Smooth muscle cell (in vitro differentiated cells): Measurements from ENCODE around the gene BRMS1. TPM values are rescaled to one million over a fixed set of nuclear protein-coding genes. Genes with fewer than 3 reads are reported as not detected.

Experiments
- DNase-seq: peaks from one replicate; lab custom pipeline; 2025; ENCODE audit not compliant: unreplicated experiment; lab: John Stamatoyannopoulos, UW
- H2AFZ ChIP-seq: fragments of 200-600 bp; sonication (generic); 2 replicates; pipeline ENCODE4 v1.6.0; 2016; ENCODE audit warnings: antibody characterized with exemption, low read depth, mild to moderate bottlenecking
- H3F3A ChIP-seq: fragments of 200-600 bp; sonication (generic); 2 replicates; pipeline ENCODE4 v1.6.0; 2017; ENCODE audit warnings: antibody characterized with exemption, low read depth
- H3K27ac ChIP-seq: fragments of 200-600 bp; sonication (generic); 2 replicates; pipeline ENCODE4 v1.5.1; 2016; ENCODE audit warnings: low read depth, mild to moderate bottlenecking
- H3K27me3 ChIP-seq: fragments of 200-600 bp; sonication (generic); 2 replicates; pipeline ENCODE4 v1.6.1; 2016; ENCODE audit warnings: low read depth, mild to moderate bottlenecking
- H3K36me3 ChIP-seq: fragments of 200-600 bp; sonication (generic); 2 replicates; pipeline ENCODE4 v1.5.1; 2016; ENCODE audit warnings: low read depth
- H3K4me1 ChIP-seq: fragments of 200-600 bp; sonication (generic); 2 replicates; pipeline ENCODE4 v1.5.1; 2016; ENCODE audit warnings: low read depth
- H3K4me2 ChIP-seq: fragments of 200-600 bp; sonication (generic); 2 replicates; pipeline ENCODE4 v1.6.0; 2016; ENCODE audit warnings: mild to moderate bottlenecking
- H3K4me3 ChIP-seq: fragments of 200-600 bp; sonication (generic); 2 replicates; pipeline ENCODE4 v1.5.1; 2016; ENCODE audit warnings: mild to moderate bottlenecking
- H3K79me2 ChIP-seq: fragments of 200-600 bp; sonication (generic); 2 replicates; pipeline ENCODE4 v1.6.0; 2016; ENCODE audit warnings: low read depth, mild to moderate bottlenecking
- H3K9ac ChIP-seq: fragments of 200-600 bp; sonication (generic); 2 replicates; pipeline ENCODE4 v1.6.0; 2016; ENCODE audit warnings: low read depth
- H3K9me3 ChIP-seq: fragments of 200-600 bp; sonication (generic); replicated peaks from 2 replicates; pipeline ENCODE4 v1.5.1; 2016; ENCODE audit warnings: low read depth
- H4K20me1 ChIP-seq: fragments of 200-600 bp; sonication (generic); 2 replicates; pipeline ENCODE4 v1.6.0; 2016; ENCODE audit warnings: low read depth
- WGBS: methylation state at CpG from one replicate; pipeline ENCODE4 v1.1.7; 2016; ENCODE audit warnings: low lambda C conversion rate; 5-methylcytosine and 5-hydroxymethylcytosine counted together
- polyA plus RNA-seq: library from polyadenylated mRNA; unstranded; fragments of >200 nt; fragmentation: Nextera tagmentation; extraction: Ambion mirVana; gene quantifications from 2 replicates; pipeline ENCODE4 v1.2.1, GENCODE V29; 2016
- total RNA-seq: library from RNA; depleted of rRNA; stranded (reverse); fragments of >200 nt; gene quantifications from 2 replicates; pipeline ENCODE4 v1.2.3, GENCODE V29; 2014
- TF ChIP-seq, protein P1 (sequence below): fragments of 200-600 bp; sonication (generic); IDR thresholded peaks from 2 replicates; pipeline ENCODE4 v1.5.1; 2017; ENCODE audit warnings: borderline replicate concordance, mild to moderate bottlenecking, antibody characterized with exemption; ENCODE audit not compliant: insufficient read depth, poor library complexity, severe bottlenecking

Gene BRMS1
- total and polyA plus RNA-seq, 2 experiments from 2014 or later, result 23.8 to 44.2 TPM

DNA sequence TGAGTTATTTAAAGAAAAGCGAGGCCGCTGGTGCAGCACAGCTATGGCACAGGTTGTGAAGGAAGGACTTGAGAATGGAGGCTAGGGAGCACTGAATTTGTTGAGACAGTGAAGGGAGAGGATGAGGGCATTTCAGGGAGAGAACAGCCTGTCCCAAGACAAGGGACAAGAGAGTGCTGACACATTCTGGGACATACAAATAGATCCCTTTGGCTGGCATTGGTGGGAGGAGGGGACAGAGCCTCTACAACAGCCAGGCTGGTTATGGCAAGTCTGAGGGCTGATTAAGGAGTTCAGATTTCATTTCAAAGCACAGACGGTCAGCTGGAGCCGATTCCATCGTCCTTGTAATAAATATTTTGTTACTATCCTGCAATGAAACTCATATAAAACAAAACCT lies 28.4 kb upstream of the BRMS1 start:
- H2AFZ ChIP-seq, result no peak overlapping the region
- H3K9me3 ChIP-seq, result no peaks in the 10 kb centered on the region
- no peaks in the 10 kb centered on the region for H3K36me3 ChIP-seq
- H3F3A ChIP-seq, result peaks cover 4% of the 10 kb centered on the region
- DNase-seq, result no peak
- H3K27me3 ChIP-seq, result no peaks in the 10 kb centered on the region
- no peak overlapping the region for H3K9ac ChIP-seq
- H3K4me3 ChIP-seq, result no peak overlapping the region
- H3K4me1 ChIP-seq, result peaks cover 6% of the 10 kb centered on the region
- no peak overlapping the region for H3K4me2 ChIP-seq
- peaks cover 12% of the 10 kb centered on the region for H4K20me1 ChIP-seq
- TF ChIP-seq, protein P1, sequence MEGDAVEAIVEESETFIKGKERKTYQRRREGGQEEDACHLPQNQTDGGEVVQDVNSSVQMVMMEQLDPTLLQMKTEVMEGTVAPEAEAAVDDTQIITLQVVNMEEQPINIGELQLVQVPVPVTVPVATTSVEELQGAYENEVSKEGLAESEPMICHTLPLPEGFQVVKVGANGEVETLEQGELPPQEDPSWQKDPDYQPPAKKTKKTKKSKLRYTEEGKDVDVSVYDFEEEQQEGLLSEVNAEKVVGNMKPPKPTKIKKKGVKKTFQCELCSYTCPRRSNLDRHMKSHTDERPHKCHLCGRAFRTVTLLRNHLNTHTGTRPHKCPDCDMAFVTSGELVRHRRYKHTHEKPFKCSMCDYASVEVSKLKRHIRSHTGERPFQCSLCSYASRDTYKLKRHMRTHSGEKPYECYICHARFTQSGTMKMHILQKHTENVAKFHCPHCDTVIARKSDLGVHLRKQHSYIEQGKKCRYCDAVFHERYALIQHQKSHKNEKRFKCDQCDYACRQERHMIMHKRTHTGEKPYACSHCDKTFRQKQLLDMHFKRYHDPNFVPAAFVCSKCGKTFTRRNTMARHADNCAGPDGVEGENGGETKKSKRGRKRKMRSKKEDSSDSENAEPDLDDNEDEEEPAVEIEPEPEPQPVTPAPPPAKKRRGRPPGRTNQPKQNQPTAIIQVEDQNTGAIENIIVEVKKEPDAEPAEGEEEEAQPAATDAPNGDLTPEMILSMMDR, result no peak
- 76% methylated on average over 5 of the region's 5 CpGs for WGBS
- no peaks in the 10 kb centered on the region for H3K79me2 ChIP-seq
- H3K27ac ChIP-seq, result no peak overlapping the region

DNA sequence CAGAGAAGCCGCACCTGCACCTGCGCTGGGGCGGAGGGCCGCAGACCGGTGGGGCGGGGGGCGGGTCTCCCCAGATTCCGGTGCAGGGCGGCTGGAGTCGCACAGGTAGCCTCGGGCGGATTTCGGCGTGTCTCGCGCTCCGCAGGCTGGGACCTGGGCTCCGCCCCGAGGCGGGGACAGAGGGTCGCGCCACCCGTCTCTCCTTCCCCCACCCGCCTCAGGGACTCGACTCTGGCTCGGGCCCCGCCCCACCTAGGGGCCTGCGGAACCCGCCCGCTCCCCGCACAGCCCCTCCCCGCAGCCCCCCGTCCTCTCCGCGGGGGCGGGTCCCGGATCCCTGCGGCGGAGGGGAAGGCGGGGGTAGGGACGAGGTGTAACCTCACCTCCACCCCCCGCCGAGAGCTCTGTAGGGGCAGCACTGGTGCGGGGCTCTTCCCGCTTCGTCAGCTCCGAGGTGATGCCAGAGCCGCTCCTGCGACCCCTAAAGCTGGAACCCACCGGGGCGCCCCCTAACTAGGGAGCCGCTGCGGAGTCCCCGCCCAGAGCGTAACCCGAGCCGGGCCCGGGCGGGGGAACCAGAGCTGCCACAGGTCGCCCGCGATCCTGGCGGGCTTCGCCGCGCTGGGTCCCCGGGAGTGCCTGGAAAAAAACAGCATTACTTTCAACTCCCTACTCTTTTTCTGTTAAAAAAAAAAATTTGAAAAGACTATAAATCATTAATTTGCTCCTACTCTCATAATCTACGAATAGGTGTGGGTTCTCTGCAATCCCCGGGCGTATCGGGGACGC lies 26.9 kb upstream of the BRMS1 start, which contains the start of gene SLC29A2:
SLC29A2 (minus strand) TSS at position 134 of the 789 bp plus-strand sequence. CDS start 169 bp downstream, outside the sequence.
- peak within 1 kb of the TSS; percentile 51 for H3K27ac ChIP-seq
- peaks cover 12% of the 10 kb centered on the region for H4K20me1 ChIP-seq
- TF ChIP-seq, protein P1, result no peak
- H3K4me2 ChIP-seq, result peak within 1 kb of the TSS; percentile 95
- no peaks in the 10 kb centered on the region for H3K79me2 ChIP-seq
- H3K4me1 ChIP-seq, result peaks cover 6% of the 10 kb centered on the region
- no peaks in the 10 kb centered on the region for H3K27me3 ChIP-seq
- WGBS, result under 1% methylated on average over 53 of the region's 72 CpGs
- peak within 1 kb of the TSS; percentile 25 for H3K9ac ChIP-seq
- H3K36me3 ChIP-seq, result no peaks in the 10 kb centered on the region
- DNase-seq, result no peak
- H3K4me3 ChIP-seq, result peak within 1 kb of the TSS; percentile 80
- H2AFZ ChIP-seq, result peak within 1 kb of the TSS; percentile 85
- H3F3A ChIP-seq, result peaks cover 4% of the 10 kb centered on the region
- no peaks in the 10 kb centered on the region for H3K9me3 ChIP-seq

DNA sequence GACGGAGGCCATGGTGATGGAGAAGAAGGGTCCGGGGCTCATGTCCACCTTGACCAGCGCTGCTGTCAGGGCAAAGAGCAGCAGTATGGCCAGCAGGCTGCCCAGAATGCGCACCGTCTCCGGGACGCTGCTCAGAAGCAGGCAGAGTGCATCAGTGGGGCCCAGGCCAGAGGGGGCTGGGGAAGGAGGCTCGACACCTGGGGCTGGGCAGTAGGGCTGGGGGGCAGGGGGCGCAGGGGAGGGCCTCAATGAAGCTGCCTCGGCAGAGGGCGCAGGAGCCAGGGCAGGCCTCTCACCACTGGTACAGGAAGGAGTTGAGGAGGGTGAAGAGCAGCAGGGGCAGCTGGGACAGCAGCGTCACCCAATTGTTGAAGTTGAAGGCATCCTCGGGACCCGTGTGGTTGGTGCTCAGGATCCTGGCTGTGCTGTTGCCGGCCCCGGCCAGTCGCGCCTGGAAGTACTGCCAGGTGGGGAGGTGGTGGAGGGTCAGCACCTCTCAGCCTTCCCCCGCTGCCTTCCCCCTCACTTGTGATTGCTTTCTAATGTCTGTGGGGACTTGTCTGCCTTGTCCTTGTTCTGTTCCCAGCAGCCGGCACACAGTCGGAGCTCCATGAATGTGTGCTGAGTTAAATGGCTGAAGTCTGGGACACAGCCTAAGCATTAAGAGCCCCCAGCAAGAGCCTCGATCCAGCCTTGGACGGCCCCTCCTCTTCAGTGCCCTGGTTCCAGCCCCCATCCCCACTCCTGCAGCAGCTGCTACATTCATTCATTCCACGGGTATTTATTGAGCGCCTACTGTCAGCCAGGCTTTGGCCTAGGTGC lies 24.4 kb upstream of the BRMS1 start:
- TF ChIP-seq, protein P1, result no peak
- Histone ChIP-seq H3K27me3 (no peaks in the 10 kb centered on the region), H4K20me1 (peaks cover 12% of the 10 kb centered on the region), H3K4me3 (no peak overlapping the region), H3K36me3 (no peaks in the 10 kb centered on the region), H3K27ac (no peak overlapping the region), H3K9ac (no peak overlapping the region), H3K79me2 (no peaks in the 10 kb centered on the region), H3F3A (peaks cover 4% of the 10 kb centered on the region), H2AFZ (no peak overlapping the region), H3K9me3 (no peaks in the 10 kb centered on the region), H3K4me1 (peaks cover 6% of the 10 kb centered on the region), H3K4me2 (peak overlapping the region; percentile 95)
- 96% methylated on average over 25 of the region's 25 CpGs for WGBS
- DNase-seq, result no peak
